ENCODE results near the gene B3GNT9.

B3GNT9 gene, protein sequence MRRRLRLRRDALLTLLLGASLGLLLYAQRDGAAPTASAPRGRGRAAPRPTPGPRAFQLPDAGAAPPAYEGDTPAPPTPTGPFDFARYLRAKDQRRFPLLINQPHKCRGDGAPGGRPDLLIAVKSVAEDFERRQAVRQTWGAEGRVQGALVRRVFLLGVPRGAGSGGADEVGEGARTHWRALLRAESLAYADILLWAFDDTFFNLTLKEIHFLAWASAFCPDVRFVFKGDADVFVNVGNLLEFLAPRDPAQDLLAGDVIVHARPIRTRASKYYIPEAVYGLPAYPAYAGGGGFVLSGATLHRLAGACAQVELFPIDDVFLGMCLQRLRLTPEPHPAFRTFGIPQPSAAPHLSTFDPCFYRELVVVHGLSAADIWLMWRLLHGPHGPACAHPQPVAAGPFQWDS

DNA sequence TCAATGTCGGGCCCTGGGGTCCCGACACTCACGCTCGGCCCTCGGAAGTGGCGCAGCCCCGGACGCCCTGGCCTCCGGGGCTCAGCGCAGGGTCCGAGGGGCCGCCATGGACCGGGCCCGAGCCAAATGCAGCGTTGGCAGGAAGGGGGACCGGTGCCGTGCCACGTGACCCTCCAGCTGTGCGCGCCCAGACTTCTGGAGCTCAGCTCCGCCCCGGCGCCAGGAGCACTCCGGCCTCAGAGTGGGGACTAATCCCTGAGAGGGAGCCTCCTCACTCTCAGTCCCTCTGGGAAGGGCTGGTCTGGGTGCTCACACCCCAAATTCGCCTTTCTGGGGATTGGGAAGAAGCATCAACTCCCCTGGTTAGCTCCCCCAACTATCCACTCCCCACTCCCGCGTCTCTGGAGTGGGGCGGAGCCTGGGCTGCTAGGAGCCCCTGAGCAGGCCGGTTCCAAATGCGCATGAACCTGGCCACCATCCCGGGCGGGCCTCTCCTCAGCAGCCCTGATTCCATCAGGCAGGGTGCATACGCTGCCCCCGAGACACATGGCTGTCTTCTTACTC is at the start of gene B3GNT9:
Gene B3GNT9 (minus strand): TSS at position 166 of the 564 bp plus-strand sequence. CDS start 513 bp downstream, outside the sequence.
- peak in 1 of 2 donors; percentile 36 for DNase-seq

DNA sequence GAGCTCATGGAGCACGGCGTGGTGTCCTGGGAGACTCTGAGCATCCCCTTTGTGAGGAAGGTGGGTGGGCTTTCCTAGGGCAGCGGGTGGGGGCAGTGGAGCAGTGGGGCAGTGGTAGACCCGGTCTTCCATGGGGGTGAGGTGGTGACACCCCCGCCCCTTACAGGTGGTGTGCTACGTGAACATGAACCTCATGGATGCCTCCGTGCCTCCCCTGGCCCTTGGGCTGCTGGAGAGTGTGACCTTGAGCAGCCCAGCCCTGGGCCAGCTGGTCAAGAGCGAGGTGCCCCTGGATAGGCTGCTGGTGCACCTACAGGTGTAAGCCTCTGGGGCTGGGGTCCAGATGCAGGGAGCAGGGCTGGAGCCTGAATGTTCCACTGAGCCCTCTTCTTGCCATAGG is 49.7 kb upstream of the B3GNT9 start:
- no peak for DNase-seq

DNA sequence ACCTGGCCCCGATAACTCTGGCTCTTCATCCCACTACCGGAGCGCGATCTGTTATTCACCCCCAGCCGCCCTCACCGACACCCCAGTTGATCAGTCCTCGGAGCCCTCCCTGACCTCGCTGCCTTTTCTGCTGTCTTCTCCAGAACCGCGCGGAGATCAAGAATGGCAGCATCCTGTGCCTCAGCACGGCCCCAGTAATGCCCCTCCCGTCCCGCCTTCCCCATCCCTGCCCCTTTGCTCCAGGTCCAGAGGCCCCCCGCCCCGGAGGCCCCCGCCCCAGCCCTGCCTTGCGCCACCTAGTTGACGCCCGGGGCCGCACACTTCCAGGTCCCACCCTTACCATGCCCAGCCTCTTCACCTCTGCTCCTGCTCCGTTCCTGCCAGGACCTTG is 49.0 kb upstream of the B3GNT9 start:
- DNase-seq: no peak

DNA sequence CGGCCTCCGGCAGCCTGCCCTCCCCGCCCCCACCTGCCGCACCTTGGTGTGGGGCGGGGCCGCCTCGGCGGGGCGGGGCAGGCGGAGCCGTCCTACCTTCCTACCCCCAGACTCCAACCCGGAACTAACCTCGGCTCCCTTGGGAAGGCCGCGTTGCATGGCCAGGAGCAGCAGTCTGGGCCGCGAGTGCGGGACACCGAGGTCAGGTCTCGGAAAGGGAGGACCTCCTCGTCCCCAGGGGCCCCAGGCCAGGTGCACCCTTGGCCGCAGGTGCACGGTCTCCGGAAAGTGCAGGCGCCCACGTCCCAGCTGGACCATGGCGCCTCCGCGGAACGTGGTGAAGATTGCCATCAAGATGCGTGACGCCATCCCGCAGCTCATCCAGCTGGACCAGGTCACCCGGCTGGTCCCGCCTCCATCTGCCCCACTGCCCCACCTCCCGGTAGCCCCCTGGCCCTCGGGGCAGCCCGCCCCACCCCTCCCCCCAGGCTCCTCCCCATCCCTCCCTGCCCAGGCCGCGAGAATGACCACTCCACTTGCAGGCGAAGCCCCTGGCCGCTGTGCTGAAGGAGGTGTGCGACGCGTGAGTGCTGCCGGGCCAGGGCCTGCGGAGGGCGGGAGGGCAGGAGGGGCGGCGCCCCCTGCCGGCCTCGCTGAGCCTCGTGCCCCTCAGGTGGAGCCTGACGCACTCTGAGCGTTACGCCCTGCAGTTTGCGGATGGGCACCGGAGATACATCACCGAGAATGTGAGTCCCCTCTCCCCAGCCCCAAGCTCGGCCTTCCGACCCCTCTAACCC is 48.4 kb upstream of the B3GNT9 start, which contains the start of gene ELMO3:
Gene ELMO3 (plus strand): TSS at position 121 of the 797 bp plus-strand sequence. CDS start 196 bp downstream, at position 317.
- no peak for DNase-seq

GRCh38 chr16:67198238-67198734 is 47.5 kb upstream of the B3GNT9 start:
- DNase-seq: peak; percentile 29 to 39

DNA sequence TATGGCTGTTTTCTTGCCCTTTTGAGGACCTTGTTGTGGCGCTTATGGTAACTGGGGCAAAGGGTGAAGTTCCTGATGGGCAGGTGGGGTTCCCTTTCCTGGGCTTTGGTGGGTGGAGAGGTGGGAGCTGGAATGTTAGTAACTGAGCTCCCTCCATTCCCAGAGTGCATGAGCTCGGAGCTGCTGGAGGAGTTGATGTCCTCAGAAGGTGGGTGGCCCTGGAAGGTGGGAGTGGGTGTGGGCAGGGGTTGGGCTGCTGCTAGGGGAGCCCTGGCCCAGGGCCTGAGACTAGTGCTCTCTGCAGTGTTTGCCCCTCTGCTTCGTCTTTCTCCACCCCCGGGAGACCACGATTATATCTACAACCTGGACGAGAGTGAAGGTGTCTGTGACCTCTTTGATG is 46.9 kb upstream of the B3GNT9 start:
- no peak for DNase-seq

- DNase-seq: no peak
These were observed 46.1 kb upstream of the B3GNT9 start for GRCh38 chr16:67196881-67197280.

DNA sequence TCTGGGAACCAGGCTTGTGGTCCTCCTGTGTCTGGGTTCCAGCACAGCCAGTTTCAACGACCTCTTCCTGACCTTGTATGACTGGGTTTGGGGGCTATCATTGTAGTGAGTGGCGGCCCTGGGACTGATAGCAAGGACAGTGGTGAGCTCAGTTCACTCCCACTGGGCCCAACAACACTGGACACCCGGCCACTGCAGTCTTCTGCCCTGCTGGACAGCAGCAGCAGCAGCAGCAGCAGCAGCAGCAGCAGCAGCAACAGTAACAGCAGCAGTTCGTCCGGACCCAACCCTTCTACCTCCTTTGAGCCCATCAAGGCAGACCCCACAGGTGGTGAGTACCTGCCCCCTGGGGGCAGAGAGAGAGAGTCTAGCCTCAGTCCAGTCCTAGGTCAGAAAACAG is 44.9 kb upstream of the B3GNT9 start:
- no peak for DNase-seq

DNA sequence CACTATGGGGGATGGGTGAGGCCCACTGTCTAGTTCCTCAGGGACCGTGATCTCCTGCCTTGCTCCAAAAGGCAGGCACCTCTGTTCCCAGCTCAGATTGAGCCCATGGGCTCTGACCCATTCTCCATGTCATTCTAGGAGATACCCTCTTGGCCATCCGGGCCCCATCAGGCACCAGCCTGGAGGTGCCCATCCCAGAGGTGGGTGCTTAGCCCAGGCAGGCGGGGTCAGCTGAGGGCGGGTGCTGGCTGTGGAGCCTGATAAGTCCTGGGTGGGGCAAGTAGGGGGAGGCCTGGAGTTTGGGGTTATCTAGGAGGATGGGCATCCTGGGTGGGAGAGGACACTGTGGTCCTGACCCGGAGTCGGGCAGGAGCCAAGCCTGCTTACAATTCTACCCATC is 43.5 kb upstream of the B3GNT9 start:
- no peak for DNase-seq

DNA sequence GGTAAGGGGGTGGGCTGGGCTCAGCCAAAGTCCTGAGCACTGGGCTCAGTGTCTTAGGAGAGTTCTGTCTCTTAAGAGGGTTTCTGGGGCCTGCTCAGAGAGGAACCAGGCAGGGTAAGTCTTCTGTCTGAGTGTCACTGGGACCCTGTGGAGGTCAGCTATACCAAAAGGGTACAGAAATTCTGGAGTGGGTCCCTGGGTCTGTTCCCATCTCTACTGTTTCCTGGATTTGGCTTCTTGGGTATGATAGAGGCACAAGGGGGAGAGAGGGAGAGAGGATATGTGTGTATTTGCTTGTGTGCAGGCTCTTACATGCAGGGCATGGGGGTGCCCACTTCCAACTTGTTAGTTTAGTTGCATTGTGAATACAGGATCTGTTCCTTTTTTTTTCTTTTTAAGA is 42.7 kb upstream of the B3GNT9 start:
- no peak for DNase-seq

- no peak for DNase-seq
These were observed 42.1 kb upstream of the B3GNT9 start for GRCh38 chr16:67192781-67193361.

- peak; percentile 88 to 89 for DNase-seq
These were observed 41.3 kb upstream of the B3GNT9 start, which contains the start of gene E2F4 for GRCh38 chr16:67191995-67192681. Gene E2F4, plus strand, starts transcription at chr16:67192155. Its CDS starts 73 bp downstream, at chr16:67192228.

- no peak for DNase-seq
These were observed 40.7 kb upstream of the B3GNT9 start for GRCh38 chr16:67191411-67191994.

DNA sequence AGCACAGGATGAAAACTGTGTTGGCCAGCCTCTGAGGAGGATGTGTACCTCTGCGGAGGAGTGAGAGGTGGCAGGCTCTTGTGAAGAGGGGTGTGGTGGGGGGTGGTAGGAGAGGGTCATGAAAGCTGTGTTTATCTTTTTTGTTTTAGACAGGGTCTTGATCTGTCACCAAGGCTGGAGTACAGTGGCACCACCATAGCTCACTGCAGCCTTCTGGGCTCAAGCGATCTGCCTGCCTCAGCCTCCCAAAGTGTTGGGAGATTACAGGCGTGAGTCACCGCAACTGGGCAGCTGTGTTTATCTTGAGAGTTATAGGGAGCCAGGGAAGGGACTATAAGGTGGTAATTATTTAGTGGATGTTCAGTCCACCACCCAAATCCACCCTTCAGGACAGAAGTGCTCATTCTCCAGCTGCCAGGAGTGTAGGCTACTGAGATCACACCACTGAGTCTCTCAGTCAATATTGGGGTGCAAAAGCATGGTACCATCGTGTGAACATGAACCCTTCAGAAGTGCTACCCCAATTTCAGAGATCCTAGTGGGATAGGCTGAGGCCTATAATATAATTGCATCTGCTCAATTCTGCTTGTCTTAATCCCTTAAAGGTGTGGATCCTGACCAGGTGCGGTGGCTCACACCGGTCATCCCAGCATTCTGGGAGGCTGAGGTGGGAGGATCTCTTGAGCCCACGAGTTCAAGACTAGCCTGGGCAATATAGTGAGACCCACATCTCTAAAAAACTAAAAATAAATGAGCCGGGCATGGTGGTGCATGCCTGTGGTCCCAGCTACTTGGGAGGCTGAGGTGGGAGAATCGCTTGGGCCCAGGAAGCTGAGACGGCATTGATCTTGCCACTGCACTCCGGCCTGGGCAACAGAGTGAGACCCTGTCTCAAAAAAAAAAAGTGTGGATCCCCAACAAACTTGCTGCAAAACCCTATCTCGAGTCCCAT is 39.9 kb upstream of the B3GNT9 start:
- DNase-seq: no peak

DNA sequence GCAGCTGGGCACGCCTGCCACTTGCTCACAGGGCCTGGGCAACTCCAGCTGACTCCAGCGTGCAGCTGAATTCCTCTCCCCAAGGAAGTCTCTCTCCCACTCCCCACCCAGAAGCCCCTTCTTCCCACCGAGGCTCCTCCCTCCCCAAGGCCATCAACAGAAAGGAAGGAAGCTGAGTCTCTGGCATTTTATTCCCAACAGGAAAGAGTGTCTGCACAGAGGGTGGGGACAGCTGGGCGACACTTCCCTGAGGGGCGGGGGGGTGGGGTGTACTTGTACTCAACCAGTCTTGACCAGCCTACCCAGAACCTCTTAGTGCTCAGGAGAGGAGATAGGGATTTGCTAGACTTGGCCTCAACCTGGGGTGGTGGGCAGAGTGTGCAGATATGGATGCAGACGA is 39.2 kb upstream of the B3GNT9 start, which contains the start of gene EXOC3L1:
Gene EXOC3L1 (minus strand): TSS at position 96 of the 400 bp plus-strand sequence. CDS start 460 bp downstream, outside the sequence.
- DNase-seq: no peak

GRCh38 chr16:67188798-67189197 is 38.0 kb upstream of the B3GNT9 start:
- no peak for DNase-seq

GRCh38 chr16:67188323-67188722 is 37.5 kb upstream of the B3GNT9 start:
- DNase-seq: no peak

DNA sequence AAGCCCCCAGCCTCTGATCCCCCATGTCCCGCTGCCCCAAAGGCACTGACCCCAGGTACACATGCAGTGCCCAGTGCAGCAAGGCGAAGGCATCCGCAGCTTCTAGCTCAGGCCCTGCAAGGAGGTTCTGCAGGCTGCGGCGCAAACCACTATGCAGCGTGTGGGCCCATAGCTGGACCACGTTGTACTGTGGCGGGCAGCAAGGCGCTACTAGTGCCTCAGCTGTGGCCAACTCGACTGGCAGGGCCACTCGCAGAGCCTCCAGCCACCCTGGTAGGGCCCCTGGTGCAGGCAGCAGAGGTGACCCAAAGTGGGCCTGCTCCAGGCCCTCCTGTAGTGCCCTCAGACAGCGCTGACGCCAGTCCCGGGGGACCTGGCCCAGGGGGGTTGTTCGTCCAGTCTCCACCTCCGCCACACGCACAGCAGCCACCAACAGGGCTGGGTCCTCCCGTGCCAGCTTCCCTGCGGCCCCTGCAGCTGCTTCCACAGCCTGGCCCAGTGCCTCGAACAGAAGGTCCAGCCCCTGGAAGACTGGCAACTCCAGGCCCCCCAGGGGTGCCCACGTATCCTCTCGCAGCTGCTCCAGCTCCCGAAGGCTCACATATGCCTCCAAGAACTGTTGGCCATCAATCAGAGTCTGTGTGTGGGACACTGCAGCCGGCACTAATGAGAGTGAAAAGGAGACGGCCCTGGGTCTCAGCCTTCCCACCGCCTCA is 36.5 kb upstream of the B3GNT9 start:
- DNase-seq: no peak

DNA sequence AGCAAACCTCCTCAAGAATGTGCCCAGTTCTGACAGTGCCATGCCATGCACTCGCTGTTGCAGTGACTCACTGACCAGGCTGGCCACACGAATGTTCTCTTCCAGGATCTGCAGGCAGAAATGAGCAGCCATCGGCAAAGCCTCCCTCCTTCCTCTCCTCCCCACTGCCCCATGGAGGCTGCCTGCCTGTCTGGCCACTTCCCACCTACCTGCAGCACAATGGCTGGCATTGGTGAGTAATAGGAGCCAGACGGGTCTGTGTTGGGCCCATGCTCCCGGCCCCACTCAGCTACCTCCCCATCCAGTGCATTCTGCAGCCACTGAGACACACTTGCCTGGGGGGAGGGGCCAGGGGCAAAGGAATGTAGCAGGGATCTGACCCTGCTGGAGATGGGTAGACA is 35.8 kb upstream of the B3GNT9 start:
- DNase-seq: no peak

DNA sequence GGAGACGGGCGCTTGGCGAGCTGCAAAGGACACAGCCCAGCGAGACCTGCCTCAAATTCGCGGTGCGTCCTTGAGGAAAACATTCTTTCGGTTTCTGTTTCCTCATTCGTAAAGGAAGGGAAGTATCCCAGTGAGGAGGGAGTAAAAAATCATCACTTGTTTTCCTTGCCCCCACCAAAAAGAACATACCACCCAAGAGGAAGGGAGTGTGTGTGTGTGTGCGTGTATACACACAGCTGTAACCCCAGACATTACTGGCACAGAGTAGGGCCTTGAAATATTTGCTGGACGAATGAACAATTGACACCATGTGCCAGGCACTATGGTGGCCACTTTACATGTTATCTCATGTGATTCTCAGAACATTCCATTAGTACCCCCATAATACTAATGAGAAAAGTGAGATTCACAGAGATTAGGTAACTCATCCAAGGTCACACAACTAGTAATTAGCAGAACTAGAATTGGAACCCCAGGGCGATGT is 34.9 kb upstream of the B3GNT9 start:
- no peak for DNase-seq
